Measurements from ENCODE around the gene PCSK2. TPM values are rescaled to one million over a fixed set of nuclear protein-coding genes. Genes with fewer than 3 reads are reported as not detected.

PCSK2 gene
- total RNA-seq, 1 experiment from 2014 or later = not detected

- Histone ChIP-seq H3K27ac (no peak within 1 kb of the TSS), H3K36me3 (ENCODE audit: low read depth) (no peaks in the 10 kb centered on the region), H2AFZ (peak within 1 kb of the TSS; percentile 81), H3K79me2 (ENCODE audit: low read depth) (no peaks in the 10 kb centered on the region), H3K4me3 (peak within 1 kb of the TSS; percentile 66), H3F3A (ENCODE audit: insufficient read depth, low read depth) (no peaks in the 10 kb centered on the region; the same call in 1 of the 2 replicates), H3K4me1 (replicated peaks; ENCODE audit: insufficient read depth) (peaks cover 16% of the 10 kb centered on the region), H3K27me3 (ENCODE audit: insufficient read depth, low read depth) (no peaks in the 10 kb centered on the region), H3K4me2 (peak within 1 kb of the TSS; percentile 83), H4K20me1 (ENCODE audit: insufficient read depth) (no peaks in the 10 kb centered on the region), H3K9me2 (ENCODE audit: insufficient read depth) (peaks cover 3% of the 10 kb centered on the region; the same call in 1 of the 2 replicates), H3K9me3 (ENCODE audit: insufficient read depth, low read depth) (no peaks in the 10 kb centered on the region)
- ChIA-PET CTCF (interaction anchor here (0.5 to 0.7 kb wide), 2 partner anchors 26 to 411 kb away, joined by 3 to 8 read pairs; no protein-coding TSS in a partner anchor), POLR2A (ENCODE audit: unreplicated experiment) (interaction anchor here (0.5 to 1.1 kb wide), 5 partner anchors 11 to 408 kb away, joined by 3 to 16 read pairs (median 5); partner anchors contain the start of gene RRBP1)
- intact Hi-C loops (cut with micrococcal nuclease; ENCODE audit: unreplicated experiment) = no loop called here
- BruUV-seq (replicated peaks) = no TSS peak
- TF ChIP-seq EZH2 (IDR thresholded peaks at IDR 0.05; ENCODE audit: low read depth) (no peak), CTCF (conservative IDR thresholded peaks at IDR 0.05) (no peak)
- peak; percentile 39 to 70 for DNase-seq
These were observed 304.1 kb downstream of the PCSK2 start, which contains the start of gene BFSP1 for GRCh38 chr20:17530716-17531664. Gene BFSP1, minus strand, starts transcription at chr20:17531379. Its CDS starts 50 bp downstream, at chr20:17531329.

- intact Hi-C loops (cut with micrococcal nuclease; ENCODE audit: unreplicated experiment) = no loop called here
- no peaks in the 10 kb centered on the region for H3K9me2 ChIP-seq (ENCODE audit: insufficient read depth)
- H3K79me2 ChIP-seq (ENCODE audit: low read depth) = no peaks in the 10 kb centered on the region
- DNase-seq = no peak
- POLR2A ChIA-PET (ENCODE audit: unreplicated experiment) = interaction anchor here (0.6 to 1.1 kb wide), 3 partner anchors 11 to 407 kb away, joined by 5 to 16 read pairs (median 9); no protein-coding TSS in a partner anchor
- H3F3A ChIP-seq (ENCODE audit: insufficient read depth, low read depth) = no peaks in the 10 kb centered on the region; the same call in 1 of the 2 replicates
- no peaks in the 10 kb centered on the region for H3K36me3 ChIP-seq (ENCODE audit: low read depth)
- no peaks in the 10 kb centered on the region for H3K9me3 ChIP-seq (ENCODE audit: insufficient read depth, low read depth)
- CTCF ChIA-PET = interaction anchor here (0.7 kb wide), 1 partner anchor 411 kb away, joined by 8 read pairs; no protein-coding TSS in a partner anchor
- no peaks in the 10 kb centered on the region for H3K27me3 ChIP-seq (ENCODE audit: insufficient read depth, low read depth)
- H3K4me3 ChIP-seq = peak overlapping the region; percentile 66
- H4K20me1 ChIP-seq (ENCODE audit: insufficient read depth) = no peaks in the 10 kb centered on the region
- no peak overlapping the region for H3K27ac ChIP-seq
- BruUV-seq (replicated peaks) = no TSS peak
- peak overlapping the region; percentile 81 for H2AFZ ChIP-seq
- H3K4me2 ChIP-seq = peak overlapping the region; percentile 83
- no peak for TF ChIP-seq CTCF (conservative IDR thresholded peaks at IDR 0.05)
- no peak for TF ChIP-seq EZH2 (IDR thresholded peaks at IDR 0.05; ENCODE audit: low read depth)
- H3K4me1 ChIP-seq (replicated peaks; ENCODE audit: insufficient read depth) = peaks cover 17% of the 10 kb centered on the region
These were observed 304.8 kb downstream of the PCSK2 start for GRCh38 chr20:17531665-17532025.

GRCh38 chr20:17533396-17533795 lies 306.6 kb downstream of the PCSK2 start:
- peak in 1 of 2 experiments; percentile 40 for DNase-seq
- POLR2A ChIA-PET (ENCODE audit: unreplicated experiment) = interaction anchor here (0.6 kb wide), 1 partner anchor 36 kb away, joined by 6 read pairs; the partner anchor contains the start of gene DSTN
- no peaks in the 10 kb centered on the region for H3K9me3 ChIP-seq (ENCODE audit: insufficient read depth, low read depth)
- no peak overlapping the region for H3K27ac ChIP-seq
- H3K36me3 ChIP-seq (ENCODE audit: low read depth) = no peaks in the 10 kb centered on the region
- no TSS peak for BruUV-seq (replicated peaks)
- CTCF ChIA-PET = interaction anchor here (0.6 kb wide), 1 partner anchor 135 kb away, joined by 3 read pairs; no protein-coding TSS in a partner anchor
- no peaks in the 10 kb centered on the region for H4K20me1 ChIP-seq (ENCODE audit: insufficient read depth)
- H2AFZ ChIP-seq = no peak overlapping the region
- H3F3A ChIP-seq (ENCODE audit: insufficient read depth, low read depth) = no peaks in the 10 kb centered on the region; the same call in 1 of the 2 replicates
- no peaks in the 10 kb centered on the region; the same call in 1 of the 2 replicates for H3K79me2 ChIP-seq (ENCODE audit: low read depth)
- peaks cover 33% of the 10 kb centered on the region for H3K4me1 ChIP-seq (replicated peaks; ENCODE audit: insufficient read depth)
- H3K27me3 ChIP-seq (ENCODE audit: insufficient read depth, low read depth) = no peaks in the 10 kb centered on the region
- intact Hi-C loops (cut with micrococcal nuclease; ENCODE audit: unreplicated experiment) = no loop called here
- no peak overlapping the region for H3K4me2 ChIP-seq
- no peaks in the 10 kb centered on the region for H3K9me2 ChIP-seq (ENCODE audit: insufficient read depth)
- TF ChIP-seq CTCF (conservative IDR thresholded peaks at IDR 0.05) (no peak), EZH2 (IDR thresholded peaks at IDR 0.05; ENCODE audit: low read depth) (no peak)
- H3K4me3 ChIP-seq = no peak overlapping the region

All from PC-9 (cell line).